ENCODE measurements around the gene LRP2BP.
"Not testable (repeated sequence)": the region's sequence is repeated elsewhere in the genome, so short reads cannot be mapped to it uniquely, and the experiment has no call there.

The LRP2BP gene

GRCh38 chr4:185361872-185362271 lies 33.9 kb downstream of the LRP2BP start:
- no peak for DNase-seq (ENCODE audit: low spot score)

GRCh38 chr4:185359767-185360446 lies 35.8 kb downstream of the LRP2BP start:
- DNase-seq (ENCODE audit: low spot score) = no peak

GRCh38 chr4:185358959-185359358 lies 36.8 kb downstream of the LRP2BP start:
- DNase-seq (ENCODE audit: low spot score) = no peak

GRCh38 chr4:185358514-185358913 lies 37.2 kb downstream of the LRP2BP start:
- no peak for DNase-seq (ENCODE audit: low spot score)

GRCh38 chr4:185357733-185358440 lies 37.8 kb downstream of the LRP2BP start:
- DNase-seq (ENCODE audit: low spot score) = no peak

- DNase-seq (ENCODE audit: low spot score) = no peak
Measured at GRCh38 chr4:185357211-185357610, 38.5 kb downstream of the LRP2BP start.

GRCh38 chr4:185352741-185353140 lies 43.0 kb downstream of the LRP2BP start:
- DNase-seq (ENCODE audit: low spot score) = no peak

- DNase-seq (ENCODE audit: low spot score) = no peak
Measured at GRCh38 chr4:185352202-185352601, 43.5 kb downstream of the LRP2BP start.

GRCh38 chr4:185351691-185352090 lies 44.0 kb downstream of the LRP2BP start:
- DNase-seq (ENCODE audit: low spot score) = no peak

GRCh38 chr4:185346975-185347601 lies 48.6 kb downstream of the LRP2BP start:
- no peak for DNase-seq (ENCODE audit: low spot score)

- no peak for DNase-seq (ENCODE audit: low spot score)
Measured at GRCh38 chr4:185344743-185345538, 50.8 kb downstream of the LRP2BP start.

- DNase-seq (ENCODE audit: low spot score) = no peak
Measured at GRCh38 chr4:185343726-185344581, 51.8 kb downstream of the LRP2BP start.

- no peak for DNase-seq (ENCODE audit: low spot score)
Measured at GRCh38 chr4:185341841-185342240, 53.9 kb downstream of the LRP2BP start.

- DNase-seq (ENCODE audit: low spot score) = no peak
Measured at GRCh38 chr4:185341377-185341776, 54.3 kb downstream of the LRP2BP start.

GRCh38 chr4:185339941-185340340 lies 55.8 kb downstream of the LRP2BP start:
- DNase-seq (ENCODE audit: low spot score) = no peak

GRCh38 chr4:185335579-185335978 lies 60.1 kb downstream of the LRP2BP start:
- DNase-seq (ENCODE audit: low spot score) = no peak

GRCh38 chr4:185334326-185334725 lies 61.4 kb downstream of the LRP2BP start:
- DNase-seq (ENCODE audit: low spot score) = peak; percentile 12

- no peak for DNase-seq (ENCODE audit: low spot score)
Measured at GRCh38 chr4:185332575-185333464, 62.9 kb downstream of the LRP2BP start.

GRCh38 chr4:185329879-185330510 lies 65.7 kb downstream of the LRP2BP start:
- DNase-seq (ENCODE audit: low spot score) = not testable (repeated sequence)

- no peak for DNase-seq (ENCODE audit: low spot score)
Measured at GRCh38 chr4:185328586-185328985, 67.1 kb downstream of the LRP2BP start.

Data from hematopoietic multipotent progenitor cell treated with erythropoietin and hydrocortisone succinate and interleukin-3 and kit ligand, for 15 days (in vitro differentiated cells).